SK-N-SH treated with all-trans-retinoic acid at 6 μM for 48 hours (cell line): ENCODE measurements around the gene EDNRB.

Experiments used
- ATAC-seq: fragments of 200-7000 bp; cut with Tn5 transposase; 3 replicates; pipeline ENCODE4 v1.9.1; 2020; ENCODE audit warnings: mild to moderate bottlenecking, moderate library complexity
- ARNTL ChIP-seq: fragments of 450-650 bp; formaldehyde crosslinking; IDR thresholded peaks from 2 replicates; pipeline ENCODE4 v1.5.0; 2020; ENCODE audit warnings: low read depth, mild to moderate bottlenecking, moderate library complexity, borderline replicate concordance
- BACH2 ChIP-seq: fragments of 250-450 bp; sonication (Bioruptor Pico); IDR thresholded peaks from 2 replicates; pipeline ENCODE4 v1.9.0; 2021; ENCODE audit warnings: mild to moderate bottlenecking, borderline replicate concordance
- CSDC2 ChIP-seq: fragments of 250-450 bp; sonication (Bioruptor Pico); IDR thresholded peaks from 2 replicates; pipeline ENCODE4 v1.5.0; 2020; ENCODE audit warnings: mild to moderate bottlenecking, moderate library complexity
- ESRRG ChIP-seq: fragments of 250-450 bp; sonication (Bioruptor Pico); IDR thresholded peaks from 2 replicates; pipeline ENCODE4 v1.6.1; 2021; ENCODE audit warnings: mild to moderate bottlenecking
- GLIS3 ChIP-seq: fragments of 250-450 bp; sonication (Bioruptor Pico); IDR thresholded peaks from 2 replicates; pipeline ENCODE4 v1.5.0; 2020; ENCODE audit warnings: mild to moderate bottlenecking, moderate library complexity
- ISL1 ChIP-seq: fragments of 250-450 bp; sonication (Bioruptor Pico); IDR thresholded peaks from 2 replicates; pipeline ENCODE4 v2.1.2; 2022; ENCODE audit warnings: mild to moderate bottlenecking, moderate library complexity
- OSR1 ChIP-seq: fragments of 250-450 bp; sonication (Bioruptor Pico); IDR thresholded peaks from 2 replicates; pipeline ENCODE4 v1.8.0; 2022; ENCODE audit warnings: moderate library complexity, mild to moderate bottlenecking, inconsistent platforms
- PPARA ChIP-seq: fragments of 250-450 bp; sonication (Bioruptor Pico); IDR thresholded peaks from 2 replicates; pipeline ENCODE4 v1.5.0; 2020; ENCODE audit warnings: mild to moderate bottlenecking, borderline replicate concordance
- RARB ChIP-seq: fragments of 250-450 bp; sonication (Bioruptor Pico); IDR thresholded peaks from 2 replicates; pipeline ENCODE4 v1.8.0; 2021; ENCODE audit warnings: mild to moderate bottlenecking, moderate library complexity
- SNAI2 ChIP-seq: fragments of 250-450 bp; sonication (Bioruptor Pico); IDR thresholded peaks from 2 replicates; pipeline ENCODE4 v1.5.0; 2020; ENCODE audit warnings: mild to moderate bottlenecking, moderate library complexity
- TCF4 ChIP-seq: fragments of 250-450 bp; sonication (Bioruptor Pico); IDR thresholded peaks from 2 replicates; pipeline ENCODE4 v1.8.0; 2021; ENCODE audit warnings: mild to moderate bottlenecking, moderate library complexity, borderline replicate concordance
- TOX ChIP-seq: fragments of 250-450 bp; sonication (Bioruptor Pico); IDR thresholded peaks from 2 replicates; pipeline ENCODE4 v1.8.0; 2021; ENCODE audit warnings: mild to moderate bottlenecking, moderate library complexity, borderline replicate concordance
- ZC3H10 ChIP-seq: fragments of 250-450 bp; sonication (Bioruptor Pico); IDR thresholded peaks from 2 replicates; pipeline ENCODE4 v1.5.1; 2021; ENCODE audit warnings: mild to moderate bottlenecking, moderate library complexity
- ZFP3 ChIP-seq: fragments of 250-450 bp; sonication (Bioruptor Pico); IDR thresholded peaks from 2 replicates; pipeline ENCODE4 v1.5.0; 2020; ENCODE audit warnings: mild to moderate bottlenecking, moderate library complexity
- ZFP30 ChIP-seq: fragments of 450-650 bp; formaldehyde crosslinking; IDR thresholded peaks from 2 replicates; pipeline ENCODE4 v1.5.0; 2022; ENCODE audit warnings: mild to moderate bottlenecking, moderate library complexity
- ZNF565 ChIP-seq: fragments of 450-650 bp; formaldehyde crosslinking; conservative IDR thresholded peaks from 2 replicates; pipeline ENCODE4 v1.5.0; 2020; ENCODE audit warnings: low read depth, mild to moderate bottlenecking, moderate library complexity
- ZNF70 ChIP-seq: fragments of 450-650 bp; formaldehyde crosslinking; IDR thresholded peaks from 2 replicates; pipeline ENCODE4 v1.5.0; 2020; ENCODE audit warnings: mild to moderate bottlenecking, moderate library complexity
- TF ChIP-seq, protein P1 (sequence below): fragments of 250-450 bp; sonication (Bioruptor Pico); IDR thresholded peaks from 2 replicates; pipeline ENCODE4 v1.8.0; 2020; ENCODE audit warnings: mild to moderate bottlenecking, moderate library complexity, borderline replicate concordance
- TF ChIP-seq, protein P2 (sequence below): fragments of 250-450 bp; sonication (Bioruptor Pico); IDR thresholded peaks from 2 replicates; pipeline ENCODE4 v1.8.0; 2021; ENCODE audit warnings: low read depth, mild to moderate bottlenecking, moderate library complexity, borderline replicate concordance
- TF ChIP-seq, protein P3 (sequence below): fragments of 250-450 bp; sonication (Bioruptor Pico); IDR thresholded peaks from 2 replicates; pipeline ENCODE4 v1.5.1; 2020; ENCODE audit warnings: low read depth, mild to moderate bottlenecking, moderate library complexity
- TF ChIP-seq, protein P4 (sequence below): fragments of 250-450 bp; sonication (Bioruptor Pico); IDR thresholded peaks from 2 replicates; pipeline ENCODE4 v1.5.0; 2020; ENCODE audit warnings: mild to moderate bottlenecking, moderate library complexity

EDNRB gene

DNA sequence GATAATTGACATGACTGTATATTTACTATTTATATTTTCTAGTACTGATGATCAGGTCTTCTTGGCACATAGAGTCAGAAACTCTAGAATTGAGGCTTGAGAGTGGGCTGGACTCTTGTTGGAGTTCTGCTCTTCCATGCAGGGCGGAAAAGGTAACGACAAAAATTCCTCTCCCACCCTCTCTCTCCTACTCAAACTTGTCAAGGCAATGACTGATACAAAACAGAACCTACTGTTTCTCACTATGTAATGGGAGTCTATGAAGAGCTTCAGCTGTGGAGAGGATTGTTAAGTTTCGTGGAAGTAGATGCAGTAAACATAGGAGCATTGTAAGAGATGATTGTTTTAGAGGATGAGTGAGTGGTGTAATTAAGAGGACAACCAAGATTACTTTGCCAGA is 8.8 kb downstream of the EDNRB start (continued):
- TF ChIP-seq GLIS3 (CRISPR knock-in tag) (no peak), ZNF565 (CRISPR knock-in tag) (no peak)

DNA sequence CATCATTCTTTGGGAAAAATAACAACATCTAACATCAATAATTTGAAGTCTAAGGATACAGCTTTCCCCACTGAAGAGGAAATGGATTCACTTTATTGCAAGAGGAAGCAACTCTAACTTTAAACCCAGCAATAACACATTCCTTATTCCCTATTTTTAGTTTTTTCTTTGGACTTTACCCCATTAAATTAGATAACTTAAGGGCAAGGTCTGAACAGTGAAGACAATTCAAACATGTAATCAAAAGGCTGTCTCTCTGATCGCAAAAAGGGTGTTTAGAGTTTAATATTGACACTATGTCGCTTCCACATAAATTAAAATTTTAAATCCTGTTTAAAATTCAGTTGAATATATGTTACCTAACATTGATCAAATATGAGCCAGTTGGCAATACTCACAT is 10.1 kb downstream of the EDNRB start:
- ATAC-seq = no peak
- TF ChIP-seq ARNTL (no peak), TOX (CRISPR knock-in tag) (no peak), CSDC2 (CRISPR knock-in tag) (no peak), ISL1 (CRISPR knock-in tag) (no peak), ESRRG (CRISPR knock-in tag) (no peak), GLIS3 (CRISPR knock-in tag) (no peak), SNAI2 (CRISPR knock-in tag) (no peak), BACH2 (no peak)

DNA sequence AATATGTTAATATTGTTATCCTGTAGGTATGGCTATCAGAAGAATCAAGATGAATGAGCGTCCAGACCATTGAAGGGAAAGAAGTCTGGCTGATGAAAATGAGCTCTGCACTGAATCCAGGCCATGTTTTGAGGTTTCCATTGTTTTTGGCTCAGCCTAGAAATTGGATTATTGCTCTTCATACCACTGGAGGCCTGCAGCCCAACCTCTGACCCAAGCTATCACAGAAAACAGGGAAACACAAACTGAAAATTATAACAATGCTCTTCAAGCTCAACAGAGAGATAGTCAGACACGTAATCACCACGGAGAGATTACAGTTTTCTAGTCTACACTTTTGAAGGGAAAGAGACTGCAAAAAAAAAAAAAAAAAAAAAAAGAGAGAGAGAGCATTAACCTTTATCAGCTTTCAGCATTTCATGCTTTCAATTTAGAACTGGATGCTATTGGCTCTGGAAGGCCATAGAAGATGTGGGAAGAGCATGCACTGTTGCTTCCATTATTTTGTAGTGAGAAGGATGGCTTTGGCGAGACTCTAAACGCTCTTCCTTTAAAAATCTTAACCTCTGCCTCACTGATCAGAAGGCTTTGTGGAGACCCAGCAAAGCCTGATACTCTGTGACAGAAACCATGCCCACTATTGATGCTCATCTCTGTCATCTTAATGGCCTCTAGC is 10.8 kb downstream of the EDNRB start:
- ATAC-seq = no peak
- TF ChIP-seq TOX (CRISPR knock-in tag) = no peak
- no peak for TF ChIP-seq PPARA (CRISPR knock-in tag)
- no peak for TF ChIP-seq ISL1 (CRISPR knock-in tag)
- TF ChIP-seq, protein P1, sequence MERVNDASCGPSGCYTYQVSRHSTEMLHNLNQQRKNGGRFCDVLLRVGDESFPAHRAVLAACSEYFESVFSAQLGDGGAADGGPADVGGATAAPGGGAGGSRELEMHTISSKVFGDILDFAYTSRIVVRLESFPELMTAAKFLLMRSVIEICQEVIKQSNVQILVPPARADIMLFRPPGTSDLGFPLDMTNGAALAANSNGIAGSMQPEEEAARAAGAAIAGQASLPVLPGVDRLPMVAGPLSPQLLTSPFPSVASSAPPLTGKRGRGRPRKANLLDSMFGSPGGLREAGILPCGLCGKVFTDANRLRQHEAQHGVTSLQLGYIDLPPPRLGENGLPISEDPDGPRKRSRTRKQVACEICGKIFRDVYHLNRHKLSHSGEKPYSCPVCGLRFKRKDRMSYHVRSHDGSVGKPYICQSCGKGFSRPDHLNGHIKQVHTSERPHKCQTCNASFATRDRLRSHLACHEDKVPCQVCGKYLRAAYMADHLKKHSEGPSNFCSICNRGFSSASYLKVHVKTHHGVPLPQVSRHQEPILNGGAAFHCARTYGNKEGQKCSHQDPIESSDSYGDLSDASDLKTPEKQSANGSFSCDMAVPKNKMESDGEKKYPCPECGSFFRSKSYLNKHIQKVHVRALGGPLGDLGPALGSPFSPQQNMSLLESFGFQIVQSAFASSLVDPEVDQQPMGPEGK (CRISPR knock-in tag) = no peak
- TF ChIP-seq OSR1 = no peak
- no peak for TF ChIP-seq ZFP3 (CRISPR knock-in tag)
- no peak for TF ChIP-seq CSDC2 (CRISPR knock-in tag)
- no peak for TF ChIP-seq ZFP30
- no peak for TF ChIP-seq ARNTL
- TF ChIP-seq TCF4 = no peak
- TF ChIP-seq, protein P2, sequence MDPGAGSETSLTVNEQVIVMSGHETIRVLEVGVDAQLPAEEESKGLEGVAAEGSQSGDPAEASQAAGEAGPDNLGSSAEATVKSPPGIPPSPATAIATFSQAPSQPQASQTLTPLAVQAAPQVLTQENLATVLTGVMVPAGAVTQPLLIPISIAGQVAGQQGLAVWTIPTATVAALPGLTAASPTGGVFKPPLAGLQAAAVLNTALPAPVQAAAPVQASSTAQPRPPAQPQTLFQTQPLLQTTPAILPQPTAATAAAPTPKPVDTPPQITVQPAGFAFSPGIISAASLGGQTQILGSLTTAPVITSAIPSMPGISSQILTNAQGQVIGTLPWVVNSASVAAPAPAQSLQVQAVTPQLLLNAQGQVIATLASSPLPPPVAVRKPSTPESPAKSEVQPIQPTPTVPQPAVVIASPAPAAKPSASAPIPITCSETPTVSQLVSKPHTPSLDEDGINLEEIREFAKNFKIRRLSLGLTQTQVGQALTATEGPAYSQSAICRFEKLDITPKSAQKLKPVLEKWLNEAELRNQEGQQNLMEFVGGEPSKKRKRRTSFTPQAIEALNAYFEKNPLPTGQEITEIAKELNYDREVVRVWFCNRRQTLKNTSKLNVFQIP (CRISPR knock-in tag) = no peak

DNA sequence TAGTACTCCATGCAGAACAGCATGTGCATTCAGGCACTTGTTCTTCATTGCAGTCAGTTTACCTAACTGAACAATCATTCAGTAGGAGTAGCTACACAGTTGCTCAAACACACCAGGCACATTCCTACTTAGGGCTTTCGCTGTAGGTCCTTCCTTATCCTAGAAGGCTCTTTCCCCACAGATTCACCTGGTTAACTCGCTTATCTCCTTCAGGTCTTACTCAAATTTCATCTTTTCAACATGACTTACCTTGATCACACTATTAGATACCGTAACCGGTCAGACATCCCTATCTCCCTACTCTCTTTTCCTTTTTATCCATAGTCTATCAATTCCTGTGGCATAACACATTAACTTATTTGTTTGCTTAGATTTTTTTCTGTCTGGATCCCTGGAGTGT is 14.6 kb downstream of the EDNRB start:
- no peak for ATAC-seq
- TF ChIP-seq GLIS3 (CRISPR knock-in tag) (no peak), ZFP3 (CRISPR knock-in tag) (no peak), ZFP30 (no peak), BACH2 (no peak), ARNTL (no peak), PPARA (CRISPR knock-in tag) (no peak), RARB (no peak), ZC3H10 (no peak), ISL1 (CRISPR knock-in tag) (no peak), CSDC2 (CRISPR knock-in tag) (no peak), TOX (CRISPR knock-in tag) (no peak), ZNF70 (no peak), TCF4 (no peak)
- TF ChIP-seq, protein P3, sequence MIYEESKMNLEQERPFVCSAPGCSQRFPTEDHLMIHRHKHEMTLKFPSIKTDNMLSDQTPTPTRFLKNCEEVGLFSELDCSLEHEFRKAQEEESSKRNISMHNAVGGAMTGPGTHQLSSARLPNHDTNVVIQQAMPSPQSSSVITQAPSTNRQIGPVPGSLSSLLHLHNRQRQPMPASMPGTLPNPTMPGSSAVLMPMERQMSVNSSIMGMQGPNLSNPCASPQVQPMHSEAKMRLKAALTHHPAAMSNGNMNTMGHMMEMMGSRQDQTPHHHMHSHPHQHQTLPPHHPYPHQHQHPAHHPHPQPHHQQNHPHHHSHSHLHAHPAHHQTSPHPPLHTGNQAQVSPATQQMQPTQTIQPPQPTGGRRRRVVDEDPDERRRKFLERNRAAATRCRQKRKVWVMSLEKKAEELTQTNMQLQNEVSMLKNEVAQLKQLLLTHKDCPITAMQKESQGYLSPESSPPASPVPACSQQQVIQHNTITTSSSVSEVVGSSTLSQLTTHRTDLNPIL (CRISPR knock-in tag) = no peak
- TF ChIP-seq, protein P2 (CRISPR knock-in tag) = no peak
- TF ChIP-seq, protein P4, sequence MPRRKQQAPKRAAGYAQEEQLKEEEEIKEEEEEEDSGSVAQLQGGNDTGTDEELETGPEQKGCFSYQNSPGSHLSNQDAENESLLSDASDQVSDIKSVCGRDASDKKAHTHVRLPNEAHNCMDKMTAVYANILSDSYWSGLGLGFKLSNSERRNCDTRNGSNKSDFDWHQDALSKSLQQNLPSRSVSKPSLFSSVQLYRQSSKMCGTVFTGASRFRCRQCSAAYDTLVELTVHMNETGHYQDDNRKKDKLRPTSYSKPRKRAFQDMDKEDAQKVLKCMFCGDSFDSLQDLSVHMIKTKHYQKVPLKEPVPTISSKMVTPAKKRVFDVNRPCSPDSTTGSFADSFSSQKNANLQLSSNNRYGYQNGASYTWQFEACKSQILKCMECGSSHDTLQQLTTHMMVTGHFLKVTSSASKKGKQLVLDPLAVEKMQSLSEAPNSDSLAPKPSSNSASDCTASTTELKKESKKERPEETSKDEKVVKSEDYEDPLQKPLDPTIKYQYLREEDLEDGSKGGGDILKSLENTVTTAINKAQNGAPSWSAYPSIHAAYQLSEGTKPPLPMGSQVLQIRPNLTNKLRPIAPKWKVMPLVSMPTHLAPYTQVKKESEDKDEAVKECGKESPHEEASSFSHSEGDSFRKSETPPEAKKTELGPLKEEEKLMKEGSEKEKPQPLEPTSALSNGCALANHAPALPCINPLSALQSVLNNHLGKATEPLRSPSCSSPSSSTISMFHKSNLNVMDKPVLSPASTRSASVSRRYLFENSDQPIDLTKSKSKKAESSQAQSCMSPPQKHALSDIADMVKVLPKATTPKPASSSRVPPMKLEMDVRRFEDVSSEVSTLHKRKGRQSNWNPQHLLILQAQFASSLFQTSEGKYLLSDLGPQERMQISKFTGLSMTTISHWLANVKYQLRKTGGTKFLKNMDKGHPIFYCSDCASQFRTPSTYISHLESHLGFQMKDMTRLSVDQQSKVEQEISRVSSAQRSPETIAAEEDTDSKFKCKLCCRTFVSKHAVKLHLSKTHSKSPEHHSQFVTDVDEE (CRISPR knock-in tag) = no peak
- TF ChIP-seq, protein P1 (CRISPR knock-in tag) = no peak
